GM23338 (cell line): ENCODE measurements around the gene CSTF2. TPM values are rescaled to one million over a fixed set of nuclear protein-coding genes. Genes with fewer than 3 reads are reported as not detected.

Experiments
- ATAC-seq: fragments of 200-7000 bp; cut with Tn5 transposase; 3 replicates; pipeline ENCODE4 v1.9.1; 2020
- DNase-seq: peaks from one replicate; pipeline ENCODE4 v3.0.0-alpha.2; 2015; ENCODE audit warnings: low spot score
- H2AFZ ChIP-seq: fragments of 200-600 bp; sonication (generic); 2 replicates; pipeline ENCODE4 v1.8.0; 2016; ENCODE audit warnings: antibody characterized with exemption, mild to moderate bottlenecking, moderate library complexity
- H3F3A ChIP-seq: fragments of 200-600 bp; sonication (generic); replicated peaks from 2 replicates; pipeline ENCODE4 v1.8.0; 2017; ENCODE audit warnings: antibody characterized with exemption, mixed run types, low read depth
- H3K27ac ChIP-seq: fragments of 200-600 bp; sonication (generic); 2 replicates; pipeline ENCODE4 v1.6.1; 2016; ENCODE audit warnings: low read depth
- H3K27me3 ChIP-seq: fragments of 200-600 bp; sonication (generic); 2 replicates; pipeline ENCODE4 v1.8.0; 2016; ENCODE audit warnings: mild to moderate bottlenecking, mixed run types, moderate library complexity; ENCODE audit not compliant: insufficient read depth
- H3K36me3 ChIP-seq: fragments of 200-600 bp; sonication (generic); 2 replicates; pipeline ENCODE4 v1.8.0; 2016; ENCODE audit warnings: mild to moderate bottlenecking; ENCODE audit not compliant: insufficient read depth
- H3K4me1 ChIP-seq: fragments of 200-600 bp; sonication (generic); 2 replicates; pipeline ENCODE4 v1.8.0; 2016; ENCODE audit warnings: mild to moderate bottlenecking, moderate library complexity; ENCODE audit not compliant: insufficient read depth
- H3K4me2 ChIP-seq: fragments of 200-600 bp; sonication (generic); 2 replicates; pipeline ENCODE4 v1.7.1; 2017; ENCODE audit warnings: mixed run types
- H3K4me3 ChIP-seq: fragments of 200-600 bp; sonication (generic); 2 replicates; pipeline ENCODE4 v1.6.1; 2016; ENCODE audit warnings: mixed run types
- H3K79me2 ChIP-seq: fragments of 200-600 bp; sonication (generic); replicated peaks from 2 replicates; pipeline ENCODE4 v1.8.0; 2017; ENCODE audit warnings: mild to moderate bottlenecking; ENCODE audit not compliant: insufficient read depth
- H3K9me2 ChIP-seq: fragments of 200-600 bp; sonication (generic); 2 replicates; pipeline ENCODE4 v1.8.0; 2017; ENCODE audit not compliant: insufficient read depth
- H4K20me1 ChIP-seq: fragments of 200-600 bp; sonication (generic); replicated peaks from 2 replicates; pipeline ENCODE4 v1.8.0; 2017; ENCODE audit warnings: mild to moderate bottlenecking; ENCODE audit not compliant: insufficient read depth
- H3K27ac Mint-ChIP-seq: 2 replicates; pipeline ENCODE4 v1.8.0; 2020; ENCODE audit warnings: inconsistent platforms, mild to moderate bottlenecking, moderate library complexity, mixed read lengths
- H3K27me3 Mint-ChIP-seq: 3 replicates; pipeline ENCODE4 v1.8.0; 2022; ENCODE audit warnings: low read depth, mild to moderate bottlenecking, moderate library complexity, mixed read lengths, inconsistent platforms; ENCODE audit not compliant: insufficient read depth, poor library complexity
- H3K36me3 Mint-ChIP-seq: 3 replicates; pipeline ENCODE4 v1.8.0; 2021; ENCODE audit warnings: low read depth, mild to moderate bottlenecking, inconsistent platforms, moderate library complexity, mixed read lengths
- H3K4me1 Mint-ChIP-seq: 3 replicates; pipeline ENCODE4 v1.8.0; 2020; ENCODE audit warnings: mild to moderate bottlenecking, inconsistent platforms, mixed read lengths
- H3K4me3 Mint-ChIP-seq: 3 replicates; pipeline ENCODE4 v1.8.0; 2021; ENCODE audit warnings: moderate library complexity, mild to moderate bottlenecking, inconsistent platforms, mixed read lengths
- H3K9me3 Mint-ChIP-seq: 3 replicates; pipeline ENCODE4 v1.8.0; 2020; ENCODE audit warnings: moderate library complexity, mild to moderate bottlenecking, inconsistent platforms, mixed read lengths
- CREB1 ChIP-seq: fragments of 250-450 bp; sonication (Bioruptor Pico); IDR thresholded peaks from 2 replicates; pipeline ENCODE4 v1.5.0; 2020; ENCODE audit warnings: low read depth, mild to moderate bottlenecking, moderate library complexity
- EZH2 ChIP-seq: fragments of 200-600 bp; sonication (generic); IDR thresholded peaks from one replicate; pipeline ENCODE4 v1.8.0; 2017; ENCODE audit warnings: antibody characterized with exemption, mild to moderate bottlenecking, low read depth; ENCODE audit not compliant: unreplicated experiment
- EZH2phosphoT487 ChIP-seq: fragments of 200-600 bp; sonication (generic); IDR thresholded peaks from one replicate; pipeline ENCODE4 v1.8.1; 2018; ENCODE audit warnings: antibody characterized with exemption; ENCODE audit not compliant: unreplicated experiment
- JUNB ChIP-seq: IDR thresholded peaks from one replicate; pipeline ENCODE4 v1.6.1; 2016; ENCODE audit warnings: antibody characterized with exemption; ENCODE audit not compliant: unreplicated experiment
- NANOG ChIP-seq: IDR thresholded peaks from 2 replicates; pipeline ENCODE4 v1.6.1; 2016; ENCODE audit warnings: antibody characterized with exemption, borderline replicate concordance
- STAT1 ChIP-seq: IDR thresholded peaks from one replicate; pipeline ENCODE4 v1.6.1; 2016; ENCODE audit warnings: antibody characterized with exemption; ENCODE audit not compliant: unreplicated experiment
- ZNF114 ChIP-seq: fragments of 250-450 bp; sonication (Bioruptor Pico); IDR thresholded peaks from 2 replicates; pipeline ENCODE4 v1.5.0; 2020; ENCODE audit warnings: mild to moderate bottlenecking, moderate library complexity
- ZNF331 ChIP-seq: fragments of 250-450 bp; sonication (Bioruptor Pico); IDR thresholded peaks from 2 replicates; pipeline ENCODE4 v1.5.0; 2020; ENCODE audit warnings: low read depth, mild to moderate bottlenecking, moderate library complexity
- polyA plus RNA-seq: library from polyadenylated mRNA; unstranded; fragments of >200 nt; fragmentation: Nextera tagmentation; extraction: Ambion mirVana; gene quantifications from 2 replicates; pipeline ENCODE4 v1.2.1, GENCODE V29; 2016
- total RNA-seq: library from RNA; depleted of rRNA; stranded (reverse); fragments of >200 nt; shearing (Covaris generic); gene quantifications from 2 replicates; pipeline ENCODE4 v1.2.3, GENCODE V29; 2014
- TF ChIP-seq, protein P1 (sequence below): IDR thresholded peaks from 2 replicates; pipeline ENCODE4 v1.6.1; 2016; ENCODE audit warnings: antibody characterized with exemption
- TF ChIP-seq, protein P2 (sequence below): IDR thresholded peaks from one replicate; pipeline ENCODE4 v1.6.1; 2018; ENCODE audit warnings: antibody characterized with exemption; ENCODE audit not compliant: unreplicated experiment
- TF ChIP-seq, protein P3 (sequence below): fragments of 250-450 bp; sonication (Bioruptor Pico); IDR thresholded peaks from 2 replicates; pipeline ENCODE4 v1.5.0; 2020; ENCODE audit warnings: mild to moderate bottlenecking, moderate library complexity

CSTF2 gene
- total and polyA plus RNA-seq, 2 experiments from 2014 or later = 24.4 to 30.1 TPM

DNA sequence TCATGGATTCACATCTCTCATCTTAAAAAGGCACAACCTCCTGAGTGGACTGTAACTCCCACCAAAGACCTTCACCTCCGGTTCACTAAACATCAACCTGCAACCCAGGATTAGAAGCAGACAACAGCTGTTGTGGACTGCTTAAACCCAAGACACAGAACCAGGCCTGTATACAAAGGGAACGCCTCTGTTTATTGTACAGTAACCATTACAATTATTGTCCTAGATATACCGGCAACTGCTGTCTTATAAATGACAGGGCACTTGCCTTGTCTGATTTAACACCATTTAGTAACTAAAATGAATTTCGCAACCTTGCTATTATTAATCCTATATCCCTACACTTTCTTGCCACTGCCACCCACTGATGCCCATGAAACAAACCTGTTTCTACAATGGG, 22.8 kb upstream of the CSTF2 start:
- Mint-ChIP-seq H3K36me3 (no peaks in the 10 kb centered on the region), H3K4me3 (no peak overlapping the region), H3K4me1 (peaks cover 5% of the 10 kb centered on the region; the same call in 2 of the 3 replicates), H3K9me3 (no peaks in the 10 kb centered on the region), H3K27ac (no peak overlapping the region), H3K27me3 (no peaks in the 10 kb centered on the region)
- no peaks in the 10 kb centered on the region for H3F3A ChIP-seq
- no peak overlapping the region for H3K4me3 ChIP-seq
- no peak overlapping the region for H3K4me2 ChIP-seq
- no peaks in the 10 kb centered on the region for H3K9me2 ChIP-seq
- TF ChIP-seq, protein P1, sequence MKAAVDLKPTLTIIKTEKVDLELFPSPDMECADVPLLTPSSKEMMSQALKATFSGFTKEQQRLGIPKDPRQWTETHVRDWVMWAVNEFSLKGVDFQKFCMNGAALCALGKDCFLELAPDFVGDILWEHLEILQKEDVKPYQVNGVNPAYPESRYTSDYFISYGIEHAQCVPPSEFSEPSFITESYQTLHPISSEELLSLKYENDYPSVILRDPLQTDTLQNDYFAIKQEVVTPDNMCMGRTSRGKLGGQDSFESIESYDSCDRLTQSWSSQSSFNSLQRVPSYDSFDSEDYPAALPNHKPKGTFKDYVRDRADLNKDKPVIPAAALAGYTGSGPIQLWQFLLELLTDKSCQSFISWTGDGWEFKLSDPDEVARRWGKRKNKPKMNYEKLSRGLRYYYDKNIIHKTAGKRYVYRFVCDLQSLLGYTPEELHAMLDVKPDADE = no peak
- TF ChIP-seq, protein P2, sequence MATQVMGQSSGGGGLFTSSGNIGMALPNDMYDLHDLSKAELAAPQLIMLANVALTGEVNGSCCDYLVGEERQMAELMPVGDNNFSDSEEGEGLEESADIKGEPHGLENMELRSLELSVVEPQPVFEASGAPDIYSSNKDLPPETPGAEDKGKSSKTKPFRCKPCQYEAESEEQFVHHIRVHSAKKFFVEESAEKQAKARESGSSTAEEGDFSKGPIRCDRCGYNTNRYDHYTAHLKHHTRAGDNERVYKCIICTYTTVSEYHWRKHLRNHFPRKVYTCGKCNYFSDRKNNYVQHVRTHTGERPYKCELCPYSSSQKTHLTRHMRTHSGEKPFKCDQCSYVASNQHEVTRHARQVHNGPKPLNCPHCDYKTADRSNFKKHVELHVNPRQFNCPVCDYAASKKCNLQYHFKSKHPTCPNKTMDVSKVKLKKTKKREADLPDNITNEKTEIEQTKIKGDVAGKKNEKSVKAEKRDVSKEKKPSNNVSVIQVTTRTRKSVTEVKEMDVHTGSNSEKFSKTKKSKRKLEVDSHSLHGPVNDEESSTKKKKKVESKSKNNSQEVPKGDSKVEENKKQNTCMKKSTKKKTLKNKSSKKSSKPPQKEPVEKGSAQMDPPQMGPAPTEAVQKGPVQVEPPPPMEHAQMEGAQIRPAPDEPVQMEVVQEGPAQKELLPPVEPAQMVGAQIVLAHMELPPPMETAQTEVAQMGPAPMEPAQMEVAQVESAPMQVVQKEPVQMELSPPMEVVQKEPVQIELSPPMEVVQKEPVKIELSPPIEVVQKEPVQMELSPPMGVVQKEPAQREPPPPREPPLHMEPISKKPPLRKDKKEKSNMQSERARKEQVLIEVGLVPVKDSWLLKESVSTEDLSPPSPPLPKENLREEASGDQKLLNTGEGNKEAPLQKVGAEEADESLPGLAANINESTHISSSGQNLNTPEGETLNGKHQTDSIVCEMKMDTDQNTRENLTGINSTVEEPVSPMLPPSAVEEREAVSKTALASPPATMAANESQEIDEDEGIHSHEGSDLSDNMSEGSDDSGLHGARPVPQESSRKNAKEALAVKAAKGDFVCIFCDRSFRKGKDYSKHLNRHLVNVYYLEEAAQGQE = no peak
- TF ChIP-seq STAT1 = no peak
- TF ChIP-seq, protein P3, sequence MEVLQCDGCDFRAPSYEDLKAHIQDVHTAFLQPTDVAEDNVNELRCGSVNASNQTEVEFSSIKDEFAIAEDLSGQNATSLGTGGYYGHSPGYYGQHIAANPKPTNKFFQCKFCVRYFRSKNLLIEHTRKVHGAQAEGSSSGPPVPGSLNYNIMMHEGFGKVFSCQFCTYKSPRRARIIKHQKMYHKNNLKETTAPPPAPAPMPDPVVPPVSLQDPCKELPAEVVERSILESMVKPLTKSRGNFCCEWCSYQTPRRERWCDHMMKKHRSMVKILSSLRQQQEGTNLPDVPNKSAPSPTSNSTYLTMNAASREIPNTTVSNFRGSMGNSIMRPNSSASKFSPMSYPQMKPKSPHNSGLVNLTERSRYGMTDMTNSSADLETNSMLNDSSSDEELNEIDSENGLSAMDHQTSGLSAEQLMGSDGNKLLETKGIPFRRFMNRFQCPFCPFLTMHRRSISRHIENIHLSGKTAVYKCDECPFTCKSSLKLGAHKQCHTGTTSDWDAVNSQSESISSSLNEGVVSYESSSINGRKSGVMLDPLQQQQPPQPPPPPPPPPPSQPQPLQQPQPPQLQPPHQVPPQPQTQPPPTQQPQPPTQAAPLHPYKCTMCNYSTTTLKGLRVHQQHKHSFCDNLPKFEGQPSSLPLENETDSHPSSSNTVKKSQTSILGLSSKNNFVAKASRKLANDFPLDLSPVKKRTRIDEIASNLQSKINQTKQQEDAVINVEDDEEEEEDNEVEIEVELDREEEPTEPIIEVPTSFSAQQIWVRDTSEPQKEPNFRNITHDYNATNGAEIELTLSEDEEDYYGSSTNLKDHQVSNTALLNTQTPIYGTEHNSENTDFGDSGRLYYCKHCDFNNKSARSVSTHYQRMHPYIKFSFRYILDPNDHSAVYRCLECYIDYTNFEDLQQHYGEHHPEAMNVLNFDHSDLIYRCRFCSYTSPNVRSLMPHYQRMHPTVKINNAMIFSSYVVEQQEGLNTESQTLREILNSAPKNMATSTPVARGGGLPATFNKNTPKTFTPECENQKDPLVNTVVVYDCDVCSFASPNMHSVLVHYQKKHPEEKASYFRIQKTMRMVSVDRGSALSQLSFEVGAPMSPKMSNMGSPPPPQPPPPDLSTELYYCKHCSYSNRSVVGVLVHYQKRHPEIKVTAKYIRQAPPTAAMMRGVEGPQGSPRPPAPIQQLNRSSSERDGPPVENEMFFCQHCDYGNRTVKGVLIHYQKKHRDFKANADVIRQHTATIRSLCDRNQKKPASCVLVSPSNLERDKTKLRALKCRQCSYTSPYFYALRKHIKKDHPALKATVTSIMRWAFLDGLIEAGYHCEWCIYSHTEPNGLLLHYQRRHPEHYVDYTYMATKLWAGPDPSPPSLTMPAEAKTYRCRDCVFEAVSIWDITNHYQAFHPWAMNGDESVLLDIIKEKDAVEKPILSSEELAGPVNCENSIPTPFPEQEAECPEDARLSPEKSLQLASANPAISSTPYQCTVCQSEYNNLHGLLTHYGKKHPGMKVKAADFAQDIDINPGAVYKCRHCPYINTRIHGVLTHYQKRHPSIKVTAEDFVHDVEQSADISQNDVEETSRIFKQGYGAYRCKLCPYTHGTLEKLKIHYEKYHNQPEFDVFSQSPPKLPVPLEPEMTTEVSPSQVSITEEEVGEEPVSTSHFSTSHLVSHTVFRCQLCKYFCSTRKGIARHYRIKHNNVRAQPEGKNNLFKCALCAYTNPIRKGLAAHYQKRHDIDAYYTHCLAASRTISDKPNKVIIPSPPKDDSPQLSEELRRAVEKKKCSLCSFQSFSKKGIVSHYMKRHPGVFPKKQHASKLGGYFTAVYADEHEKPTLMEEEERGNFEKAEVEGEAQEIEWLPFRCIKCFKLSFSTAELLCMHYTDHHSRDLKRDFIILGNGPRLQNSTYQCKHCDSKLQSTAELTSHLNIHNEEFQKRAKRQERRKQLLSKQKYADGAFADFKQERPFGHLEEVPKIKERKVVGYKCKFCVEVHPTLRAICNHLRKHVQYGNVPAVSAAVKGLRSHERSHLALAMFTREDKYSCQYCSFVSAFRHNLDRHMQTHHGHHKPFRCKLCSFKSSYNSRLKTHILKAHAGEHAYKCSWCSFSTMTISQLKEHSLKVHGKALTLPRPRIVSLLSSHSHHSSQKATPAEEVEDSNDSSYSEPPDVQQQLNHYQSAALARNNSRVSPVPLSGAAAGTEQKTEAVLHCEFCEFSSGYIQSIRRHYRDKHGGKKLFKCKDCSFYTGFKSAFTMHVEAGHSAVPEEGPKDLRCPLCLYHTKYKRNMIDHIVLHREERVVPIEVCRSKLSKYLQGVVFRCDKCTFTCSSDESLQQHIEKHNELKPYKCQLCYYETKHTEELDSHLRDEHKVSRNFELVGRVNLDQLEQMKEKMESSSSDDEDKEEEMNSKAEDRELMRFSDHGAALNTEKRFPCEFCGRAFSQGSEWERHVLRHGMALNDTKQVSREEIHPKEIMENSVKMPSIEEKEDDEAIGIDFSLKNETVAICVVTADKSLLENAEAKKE (CRISPR knock-in tag) = no peak
- TF ChIP-seq ZNF114 = no peak
- TF ChIP-seq ZNF331 (CRISPR knock-in tag) = no peak
- TF ChIP-seq EZH2phosphoT487 = no peak
- no peak for TF ChIP-seq NANOG
- TF ChIP-seq CREB1 (CRISPR knock-in tag) = no peak
- TF ChIP-seq EZH2 = no peak
- TF ChIP-seq JUNB = no peak
- H4K20me1 ChIP-seq = no peaks in the 10 kb centered on the region
- no peak overlapping the region for H2AFZ ChIP-seq
- H3K36me3 ChIP-seq = no peaks in the 10 kb centered on the region
- DNase-seq = no peak
- no peak for ATAC-seq
- H3K27me3 ChIP-seq = no peaks in the 10 kb centered on the region
- H3K79me2 ChIP-seq = no peaks in the 10 kb centered on the region
- H3K27ac ChIP-seq = no peak overlapping the region
- no peaks in the 10 kb centered on the region for H3K4me1 ChIP-seq
